ENCODE data around the gene RCAN2. TPM values are rescaled to one million over a fixed set of nuclear protein-coding genes. Genes with fewer than 3 reads are reported as not detected.

RCAN2 gene
- total and polyA plus RNA-seq, 2 donors (not counting 3 experiments of a cell fraction or from before 2014, with no cell fraction given) = 0.07 to 0.33 TPM

- Histone ChIP-seq H2AFZ (ENCODE audit: low read depth, low read length) (no peak overlapping the region), H3K4me3 (replicated peaks in 1 of 3; ENCODE audit: insufficient read depth in 1 of 3, low read depth in 1 of 3, low read length in 3 of 3) (no peak overlapping the region), H3K9me1 (replicated peaks; ENCODE audit: control insufficient read depth, extremely low read depth, insufficient read depth, low read length) (no peaks in the 10 kb centered on the region), H3K9me3 (replicated peaks; ENCODE audit: control insufficient read depth, insufficient read depth, low read length) (no peaks in the 10 kb centered on the region), H3K27me3 (ENCODE audit: control insufficient read depth in 2 of 2, insufficient read depth in 2 of 2, low read length in 2 of 2) (peaks cover 0 to 7% of the 10 kb centered on the region in 2 experiments), H3K4me1 (ENCODE audit: control insufficient read depth, extremely low read depth, insufficient read depth, low read length) (no peaks in the 10 kb centered on the region), H3K9ac (replicated peaks; ENCODE audit: extremely low read depth, insufficient read depth, low read length) (no peak overlapping the region), H4K20me1 (replicated peaks; ENCODE audit: control insufficient read depth, extremely low read depth, insufficient read depth, low read length) (no peaks in the 10 kb centered on the region), H3K27ac (ENCODE audit: insufficient read depth, low read depth, low read length) (no peak overlapping the region), H3K79me2 (ENCODE audit: control insufficient read depth, insufficient read depth, low read length) (no peaks in the 10 kb centered on the region), H3K36me3 (ENCODE audit: control insufficient read depth in 2 of 2, extremely low read depth in 1 of 2, insufficient read depth in 2 of 2, low read length in 2 of 2) (no peaks in the 10 kb centered on the region), H3K4me2 (ENCODE audit: insufficient read depth, low read length) (no peak overlapping the region)
- FAIRE-seq (no peak), DNase-seq (ENCODE audit: low read depth, low spot score) (no peak)
- CTCF ChIA-PET = no interaction called here
- POLR2A ChIA-PET = no interaction called here
- no TSS peak for BruUV-seq (replicated peaks)
- dilution Hi-C loops (cut with MboI; ENCODE audit: extremely low pct_ligation_motif_present, low sequenced_read_pairs) = no loop called here
- intact Hi-C loops (cut with micrococcal nuclease) = no loop called here
- TF ChIP-seq CTCF (IDR thresholded peaks at IDR 0.05; ENCODE audit: extremely low read depth in 1 of 2, insufficient read depth in 1 of 2, low read depth in 1 of 2, low read length in 2 of 2) (no peak), EZH2 (IDR thresholded peaks at IDR 0.05; ENCODE audit: borderline replicate concordance, low read depth, low read length, severe bottlenecking) (no peak), POLR2A (IDR thresholded peaks at IDR 0.05; ENCODE audit: low read depth, low read length) (no peak), FOS (IDR thresholded peaks at IDR 0.05; ENCODE audit: borderline replicate concordance, insufficient read depth, low read length) (no peak), GATA2 (IDR thresholded peaks at IDR 0.05; ENCODE audit: insufficient read depth, insufficient read length, low read depth, low read length) (no peak), MYC (IDR thresholded peaks at IDR 0.05; ENCODE audit: low read depth, low read length) (no peak), JUN (IDR thresholded peaks at IDR 0.05; ENCODE audit: borderline replicate concordance, insufficient read depth, insufficient read length, low read depth) (no peak), MAX (IDR thresholded peaks at IDR 0.05; ENCODE audit: insufficient read depth, insufficient read length) (no peak), POLR2AphosphoS5 (IDR thresholded peaks at IDR 0.05; ENCODE audit: insufficient read depth, low read depth, low read length) (no peak)
Measured at GRCh38 chr6:46305833-46306232, 185.4 kb downstream of the RCAN2 start.
